ENCODE data around the gene EFL1. TPM values are rescaled to one million over a fixed set of nuclear protein-coding genes. Genes with fewer than 3 reads are reported as not detected.
"Not testable (repeated sequence)": the region's sequence is repeated elsewhere in the genome, so short reads cannot be mapped to it uniquely, and the experiment has no call there.

The EFL1 gene
- total RNA-seq, 2 experiments from 2014 or later: 25.1 to 25.7 TPM

- H3K79me2 ChIP-seq (ENCODE audit: insufficient read depth, low read depth, low read length); H3K9me3 ChIP-seq (ENCODE audit: low read length); H3K27ac ChIP-seq (ENCODE audit: low read depth, low read length, poor library complexity, severe bottlenecking); H3K4me3 ChIP-seq (ENCODE audit: low read depth, low read length, poor library complexity, severe bottlenecking); H2AFZ ChIP-seq (ENCODE audit: low read length); intact Hi-C loops (cut with micrococcal nuclease; ENCODE audit: unreplicated experiment); CTCF ChIA-PET (ENCODE audit: unreplicated experiment); H3K4me2 ChIP-seq (ENCODE audit: low read length); DNase-seq (ENCODE audit: low spot score); BruUV-seq (replicated peaks); H3K9me2 ChIP-seq (ENCODE audit: insufficient read depth, low read length); H4K20me1 ChIP-seq (ENCODE audit: insufficient read depth, low read length); H3K36me3 ChIP-seq (ENCODE audit: insufficient read depth, low read length): not testable (repeated sequence)
- POLR2A ChIA-PET: interaction anchor here (0.6 to 1.2 kb wide), 2 partner anchors 13 to 221 kb away, joined by 4 read pairs; partner anchors contain the start of gene MEX3B
- peaks cover 20% of the 10 kb centered on the region for H3K4me1 ChIP-seq (ENCODE audit: insufficient read depth, low read length, poor library complexity, severe bottlenecking)
Observed at GRCh38 chr15:82267137-82267536, 4.6 kb upstream of the EFL1 start.

- no TSS peak for BruUV-seq (replicated peaks)
- Histone ChIP-seq H3K4me1 (ENCODE audit: insufficient read depth, low read length, poor library complexity, severe bottlenecking) (peaks cover 34% of the 10 kb centered on the region), H3K9me2 (ENCODE audit: insufficient read depth, low read length) (no peaks in the 10 kb centered on the region), H3K4me3 (ENCODE audit: low read depth, low read length, poor library complexity, severe bottlenecking) (peak overlapping the region; percentile 79), H3K9me3 (ENCODE audit: low read length) (no peaks in the 10 kb centered on the region), H4K20me1 (ENCODE audit: insufficient read depth, low read length) (0 out of 2 replicates have a peak, but pooled peaks cover 4% of the 10 kb centered on the region), H3K79me2 (ENCODE audit: insufficient read depth, low read depth, low read length) (peaks cover 18% of the 10 kb centered on the region; the same call in 1 of the 2 replicates), H3K4me2 (ENCODE audit: low read length) (peak overlapping the region; percentile 84), H3K36me3 (ENCODE audit: insufficient read depth, low read length) (peaks cover 20% of the 10 kb centered on the region), H2AFZ (ENCODE audit: low read length) (peak overlapping the region; percentile 65), H3K27ac (ENCODE audit: low read depth, low read length, poor library complexity, severe bottlenecking) (no peak overlapping the region)
- intact Hi-C loops (cut with micrococcal nuclease; ENCODE audit: unreplicated experiment): no loop called here
- DNase-seq (ENCODE audit: low spot score): no peak
- ChIA-PET POLR2A (no interaction called here), CTCF (ENCODE audit: unreplicated experiment) (no interaction called here)
- TF ChIP-seq CTCF (conservative IDR thresholded peaks at IDR 0.05; ENCODE audit: low read length): no peak
- TF ChIP-seq EZH2phosphoT487 (IDR thresholded peaks at IDR 0.05; ENCODE audit: borderline replicate concordance, low read depth, low read length): no peak
Observed at GRCh38 chr15:82263350-82263749, 816 bp upstream of the EFL1 start.

DNA sequence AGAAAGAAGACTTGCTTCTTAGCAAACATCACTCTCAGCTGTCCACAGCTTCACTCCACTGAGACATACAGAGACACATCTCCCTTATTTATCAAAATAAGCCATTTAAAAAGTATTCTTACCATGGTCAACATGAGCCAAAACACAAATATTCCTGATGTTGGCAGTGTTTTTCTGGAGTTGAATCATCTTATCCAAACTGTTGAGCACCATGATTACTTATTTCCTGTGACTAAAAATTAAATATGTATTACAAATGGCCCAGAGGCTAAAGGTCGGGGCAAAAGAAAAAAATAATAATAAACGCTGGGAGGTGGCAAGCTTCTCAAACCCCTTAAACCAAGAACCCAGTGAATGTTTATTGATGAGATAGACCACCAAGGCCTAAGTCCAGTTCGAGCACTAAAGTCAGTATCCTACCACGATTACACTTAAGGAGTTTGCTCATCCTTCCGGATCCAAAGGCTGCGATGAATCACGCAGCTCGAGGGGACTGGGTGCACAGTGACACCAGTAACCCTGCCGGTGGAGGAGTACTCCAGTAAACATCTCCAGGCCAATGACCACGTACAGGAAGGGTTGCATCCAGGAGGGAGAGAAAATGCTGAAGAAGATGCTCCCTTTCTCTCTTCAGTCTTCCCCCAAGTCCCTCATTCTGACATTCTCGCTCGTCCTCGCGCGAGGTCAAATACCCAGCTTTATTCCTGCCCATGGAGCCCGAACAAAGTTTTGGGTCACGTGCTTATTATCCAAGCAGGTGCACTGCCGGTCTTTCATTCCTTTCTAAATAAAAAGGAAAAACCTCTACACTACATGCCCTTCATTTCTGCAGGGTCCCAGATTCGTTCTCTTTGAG lies 740 bp downstream of the EFL1 start:
- peak overlapping the region; percentile 53 for H3K27ac ChIP-seq (ENCODE audit: low read depth, low read length, poor library complexity, severe bottlenecking)
- H3K4me1 ChIP-seq (ENCODE audit: insufficient read depth, low read length, poor library complexity, severe bottlenecking): peaks cover 28% of the 10 kb centered on the region
- H3K9me3 ChIP-seq (ENCODE audit: low read length); CTCF ChIA-PET (ENCODE audit: unreplicated experiment); H3K9me2 ChIP-seq (ENCODE audit: insufficient read depth, low read length); intact Hi-C loops (cut with micrococcal nuclease; ENCODE audit: unreplicated experiment); H4K20me1 ChIP-seq (ENCODE audit: insufficient read depth, low read length); BruUV-seq (replicated peaks): not testable (repeated sequence)
- H3K36me3 ChIP-seq (ENCODE audit: insufficient read depth, low read length): peaks cover 32% of the 10 kb centered on the region
- POLR2A ChIA-PET: interaction anchor here (1.3 kb wide), 1 partner anchor 22 kb away, joined by 4 read pairs; no protein-coding TSS in a partner anchor
- peak overlapping the region; percentile 65 for H2AFZ ChIP-seq (ENCODE audit: low read length)
- H3K79me2 ChIP-seq (ENCODE audit: insufficient read depth, low read depth, low read length): peaks cover 18% of the 10 kb centered on the region; the same call in 1 of the 2 replicates
- peak; percentile 31 for DNase-seq (ENCODE audit: low spot score)
- peak overlapping the region; percentile 79 for H3K4me3 ChIP-seq (ENCODE audit: low read depth, low read length, poor library complexity, severe bottlenecking)
- peak overlapping the region; percentile 99 for H3K4me2 ChIP-seq (ENCODE audit: low read length)

DNA sequence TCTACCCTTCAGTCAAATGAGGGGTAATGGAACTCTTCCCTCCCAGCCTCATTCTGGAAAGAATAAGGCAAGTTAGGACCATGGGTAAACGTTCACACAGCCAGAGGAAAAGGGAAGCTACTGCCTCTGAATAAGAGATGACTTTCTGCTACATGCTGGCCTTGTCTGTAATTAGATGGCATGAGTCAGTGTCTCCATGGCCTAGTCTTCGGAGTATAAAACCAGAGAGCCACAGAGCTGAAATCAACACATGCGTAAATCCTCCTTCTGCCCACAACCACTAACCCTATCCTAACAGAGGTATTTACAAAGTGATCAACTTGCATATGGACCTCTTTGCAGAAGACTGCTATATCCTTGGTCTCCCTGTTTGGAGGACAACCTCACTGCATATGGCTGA lies 14.3 kb downstream of the EFL1 start:
- H3K9me3 ChIP-seq (ENCODE audit: low read length); H3K79me2 ChIP-seq (ENCODE audit: insufficient read depth, low read depth, low read length); H3K4me2 ChIP-seq (ENCODE audit: low read length); DNase-seq (ENCODE audit: low spot score); H2AFZ ChIP-seq (ENCODE audit: low read length); H3K4me3 ChIP-seq (ENCODE audit: low read depth, low read length, poor library complexity, severe bottlenecking); CTCF ChIA-PET (ENCODE audit: unreplicated experiment); H3K27ac ChIP-seq (ENCODE audit: low read depth, low read length, poor library complexity, severe bottlenecking); H3K9me2 ChIP-seq (ENCODE audit: insufficient read depth, low read length); intact Hi-C loops (cut with micrococcal nuclease; ENCODE audit: unreplicated experiment); POLR2A ChIA-PET; H4K20me1 ChIP-seq (ENCODE audit: insufficient read depth, low read length); BruUV-seq (replicated peaks); H3K4me1 ChIP-seq (ENCODE audit: insufficient read depth, low read length, poor library complexity, severe bottlenecking): not testable (repeated sequence)
- peaks cover 19% of the 10 kb centered on the region for H3K36me3 ChIP-seq (ENCODE audit: insufficient read depth, low read length)

DNA sequence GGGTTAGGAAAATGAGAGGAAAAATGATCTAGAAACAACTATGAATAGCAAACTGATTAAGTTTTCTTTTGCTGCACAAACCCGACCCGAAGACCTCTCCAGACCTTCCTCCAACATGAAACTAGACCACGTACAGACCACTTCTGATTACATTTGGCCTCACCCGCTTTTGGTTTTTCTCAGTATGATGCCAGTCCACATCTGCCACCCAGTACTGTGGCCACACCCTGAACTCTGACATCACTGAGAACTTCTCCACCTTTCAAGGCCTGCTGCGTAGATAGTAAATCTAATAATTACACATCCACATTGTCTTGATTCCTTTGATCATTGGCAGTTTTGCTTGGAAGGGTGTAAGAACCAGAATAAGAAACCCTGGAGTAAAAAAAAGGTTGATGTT lies 16.6 kb downstream of the EFL1 start:
- H3K9me3 ChIP-seq (ENCODE audit: low read length); CTCF ChIA-PET (ENCODE audit: unreplicated experiment); POLR2A ChIA-PET; H4K20me1 ChIP-seq (ENCODE audit: insufficient read depth, low read length); BruUV-seq (replicated peaks); intact Hi-C loops (cut with micrococcal nuclease; ENCODE audit: unreplicated experiment); H2AFZ ChIP-seq (ENCODE audit: low read length); H3K9me2 ChIP-seq (ENCODE audit: insufficient read depth, low read length); H3K4me3 ChIP-seq (ENCODE audit: low read depth, low read length, poor library complexity, severe bottlenecking); H3K27ac ChIP-seq (ENCODE audit: low read depth, low read length, poor library complexity, severe bottlenecking); DNase-seq (ENCODE audit: low spot score); H3K79me2 ChIP-seq (ENCODE audit: insufficient read depth, low read depth, low read length); H3K4me1 ChIP-seq (ENCODE audit: insufficient read depth, low read length, poor library complexity, severe bottlenecking); H3K4me2 ChIP-seq (ENCODE audit: low read length): not testable (repeated sequence)
- peaks cover 13% of the 10 kb centered on the region for H3K36me3 ChIP-seq (ENCODE audit: insufficient read depth, low read length)

Measured in OCI-LY7 (cell line).